Measurements from ENCODE around the gene OSBPL3.

The OSBPL3 gene

DNA sequence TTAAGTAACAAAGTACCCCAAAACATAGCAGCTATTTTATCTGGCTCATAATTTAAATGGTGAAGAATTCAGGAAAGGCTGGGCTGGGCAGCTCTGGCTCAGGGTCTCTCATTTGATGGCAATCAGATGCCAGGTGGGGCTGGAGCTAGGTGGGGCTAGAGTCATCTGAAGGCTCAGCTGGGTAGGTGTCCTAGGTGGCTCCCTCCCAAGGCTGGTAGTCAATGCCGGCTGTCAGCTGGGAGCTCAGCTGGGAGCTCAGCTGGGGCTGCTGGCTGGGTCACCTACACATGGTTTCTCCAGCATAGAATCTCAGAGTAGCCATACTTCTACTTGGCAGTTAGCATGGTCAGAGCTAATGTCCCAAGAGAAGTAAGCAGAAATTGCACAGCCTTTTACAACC, 34.1 kb downstream of the OSBPL3 start:
- TF ChIP-seq, protein P1, sequence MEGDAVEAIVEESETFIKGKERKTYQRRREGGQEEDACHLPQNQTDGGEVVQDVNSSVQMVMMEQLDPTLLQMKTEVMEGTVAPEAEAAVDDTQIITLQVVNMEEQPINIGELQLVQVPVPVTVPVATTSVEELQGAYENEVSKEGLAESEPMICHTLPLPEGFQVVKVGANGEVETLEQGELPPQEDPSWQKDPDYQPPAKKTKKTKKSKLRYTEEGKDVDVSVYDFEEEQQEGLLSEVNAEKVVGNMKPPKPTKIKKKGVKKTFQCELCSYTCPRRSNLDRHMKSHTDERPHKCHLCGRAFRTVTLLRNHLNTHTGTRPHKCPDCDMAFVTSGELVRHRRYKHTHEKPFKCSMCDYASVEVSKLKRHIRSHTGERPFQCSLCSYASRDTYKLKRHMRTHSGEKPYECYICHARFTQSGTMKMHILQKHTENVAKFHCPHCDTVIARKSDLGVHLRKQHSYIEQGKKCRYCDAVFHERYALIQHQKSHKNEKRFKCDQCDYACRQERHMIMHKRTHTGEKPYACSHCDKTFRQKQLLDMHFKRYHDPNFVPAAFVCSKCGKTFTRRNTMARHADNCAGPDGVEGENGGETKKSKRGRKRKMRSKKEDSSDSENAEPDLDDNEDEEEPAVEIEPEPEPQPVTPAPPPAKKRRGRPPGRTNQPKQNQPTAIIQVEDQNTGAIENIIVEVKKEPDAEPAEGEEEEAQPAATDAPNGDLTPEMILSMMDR (IDR thresholded peaks at IDR 0.05; ENCODE audit: low read length, missing control alignments): no peak
- no peak overlapping the region for H3K4me3 ChIP-seq (replicated peaks; ENCODE audit: low read depth, low read length)
- DNase-seq (ENCODE audit: low read depth): no peak

- TF ChIP-seq, protein P1 (IDR thresholded peaks at IDR 0.05; ENCODE audit: low read length, missing control alignments): no peak
- no peak overlapping the region for H3K4me3 ChIP-seq (replicated peaks; ENCODE audit: low read depth, low read length)
- no peak for DNase-seq (ENCODE audit: low read depth)
These were observed 36.7 kb downstream of the OSBPL3 start for GRCh38 chr7:24943096-24943948.

DNA sequence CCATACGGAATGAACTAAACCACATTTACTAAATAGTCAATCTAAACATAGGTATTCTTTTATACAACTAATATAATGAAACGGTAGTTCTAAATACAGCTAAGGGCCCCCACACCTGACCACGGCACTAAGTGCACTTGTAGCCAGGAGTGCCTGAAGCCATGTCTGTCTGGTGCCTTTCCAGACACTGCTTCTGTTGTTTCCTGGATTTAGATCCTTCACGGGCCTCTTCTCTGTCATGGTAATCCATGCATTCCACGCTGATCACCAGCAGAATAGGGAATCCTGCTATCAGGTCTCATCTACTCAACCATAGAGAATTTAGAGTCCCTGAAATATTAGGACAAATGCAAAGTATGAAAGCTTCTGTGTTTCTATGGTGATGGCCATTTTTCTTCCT, 37.8 kb downstream of the OSBPL3 start:
- no peak overlapping the region for H3K4me3 ChIP-seq (replicated peaks; ENCODE audit: low read depth, low read length)
- no peak for DNase-seq (ENCODE audit: low read depth)
- TF ChIP-seq, protein P1 (IDR thresholded peaks at IDR 0.05; ENCODE audit: low read length, missing control alignments): no peak

- no peak for DNase-seq (ENCODE audit: low read depth)
- no peak overlapping the region for H3K4me3 ChIP-seq (replicated peaks; ENCODE audit: low read depth, low read length)
- TF ChIP-seq, protein P1 (IDR thresholded peaks at IDR 0.05; ENCODE audit: low read length, missing control alignments): no peak
These were observed 40.6 kb downstream of the OSBPL3 start for GRCh38 chr7:24939416-24939815.

DNA sequence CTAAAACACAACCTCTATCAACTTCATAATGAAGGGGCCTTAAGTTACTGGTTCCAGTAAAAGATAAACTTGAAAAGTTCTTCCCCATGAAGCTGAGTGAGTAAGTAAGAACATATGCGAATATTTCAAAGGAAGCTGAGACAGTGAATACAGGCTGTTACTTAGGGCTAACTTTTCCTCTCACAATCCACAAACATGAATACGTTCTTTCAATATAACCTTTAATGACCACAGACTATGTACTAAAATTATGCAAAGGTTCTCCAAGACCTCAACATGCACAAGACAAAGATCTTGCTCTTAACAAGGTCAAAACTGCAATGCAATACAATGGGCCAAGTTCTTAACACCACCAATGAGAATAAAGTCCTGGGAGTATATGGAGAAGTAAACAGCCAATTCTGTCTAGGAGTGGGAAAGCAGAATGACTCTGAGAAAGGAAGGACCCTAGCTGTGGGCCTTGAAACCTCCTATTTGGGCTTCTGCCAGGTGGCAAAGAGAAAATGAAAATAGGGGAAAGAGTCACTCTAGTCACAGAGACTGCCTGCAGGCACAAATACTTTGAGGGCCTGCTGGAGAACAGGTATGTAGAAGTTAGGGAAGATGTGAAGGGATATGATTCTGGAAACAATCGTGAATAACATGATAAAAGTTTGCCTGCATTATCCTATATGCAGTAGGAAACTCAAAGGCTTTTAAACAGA, 43.7 kb downstream of the OSBPL3 start:
- no peak for DNase-seq (ENCODE audit: low read depth)
- H3K4me3 ChIP-seq (replicated peaks; ENCODE audit: low read depth, low read length): no peak overlapping the region
- TF ChIP-seq, protein P1 (IDR thresholded peaks at IDR 0.05; ENCODE audit: low read length, missing control alignments): no peak

DNA sequence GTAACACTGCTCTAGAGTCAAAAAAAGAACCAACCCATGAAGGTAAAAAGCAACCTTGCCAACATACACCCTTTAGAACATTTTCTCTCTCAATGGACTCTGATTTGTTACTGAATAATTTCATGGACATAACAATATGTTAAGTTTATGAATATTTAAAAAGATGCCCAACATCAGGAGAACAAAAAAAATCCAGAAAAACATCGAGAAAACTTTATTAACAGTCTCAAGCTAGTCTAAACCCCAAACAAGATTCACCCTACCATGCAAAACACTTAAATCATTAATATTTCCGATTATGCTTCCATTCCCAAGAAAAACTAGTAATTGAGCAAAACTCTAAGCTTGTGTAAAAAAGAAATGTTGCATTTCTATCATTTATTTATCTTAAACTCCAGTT, 46.7 kb downstream of the OSBPL3 start:
- H3K4me3 ChIP-seq (replicated peaks; ENCODE audit: low read depth, low read length): no peak overlapping the region
- TF ChIP-seq, protein P1 (IDR thresholded peaks at IDR 0.05; ENCODE audit: low read length, missing control alignments): no peak
- DNase-seq (ENCODE audit: low read depth): no peak

Data from fibroblast of pulmonary artery (primary cell).